ENCODE measurements around the gene POM121C. TPM values are rescaled to one million over a fixed set of nuclear protein-coding genes. Genes with fewer than 3 reads are reported as not detected.
"Not testable (repeated sequence)": the region's sequence is repeated elsewhere in the genome, so short reads cannot be mapped to it uniquely, and the experiment has no call there.

The POM121C gene
- 10 to 100 TPM; 49.7 to 73.7 (median 60.3) TPM for polyA plus RNA-seq (ENCODE audit: insufficient read length in 4 of 4)

- peak; percentile 78 to 83 (median 82) for DNase-seq (ENCODE audit: low read depth in 4 of 4, low spot score in 3 of 4)
Observed at GRCh38 chr7:75485979-75486643, at the start of gene POM121C. TSS of gene POM121C (minus strand) at chr7:75486299. CDS start at chr7:75441496, 44,803 bp downstream.

- DNase-seq (ENCODE audit: low read depth in 4 of 4, low spot score in 3 of 4): no peak
Observed at GRCh38 chr7:75534727-75535307, 48.7 kb upstream of the POM121C start.

- no peak for DNase-seq (ENCODE audit: low read depth in 4 of 4, low spot score in 3 of 4)
Observed at GRCh38 chr7:75533926-75534325, 47.8 kb upstream of the POM121C start.

GRCh38 chr7:75532639-75533038 is 46.5 kb upstream of the POM121C start:
- no peak for DNase-seq (ENCODE audit: low read depth in 4 of 4, low spot score in 3 of 4)

GRCh38 chr7:75531359-75531821 is 45.3 kb upstream of the POM121C start:
- DNase-seq (ENCODE audit: low read depth in 4 of 4, low spot score in 3 of 4): no peak

GRCh38 chr7:75527224-75527722 is 41.2 kb upstream of the POM121C start:
- not testable (repeated sequence) for DNase-seq (ENCODE audit: low read depth in 4 of 4, low spot score in 3 of 4)

GRCh38 chr7:75521727-75522126 is 35.6 kb upstream of the POM121C start:
- not testable (repeated sequence) for DNase-seq (ENCODE audit: low read depth in 4 of 4, low spot score in 3 of 4)

- DNase-seq (ENCODE audit: low read depth in 4 of 4, low spot score in 3 of 4): not testable (repeated sequence)
Observed at GRCh38 chr7:75518842-75519241, 32.7 kb upstream of the POM121C start.

- not testable (repeated sequence) for DNase-seq (ENCODE audit: low read depth in 4 of 4, low spot score in 3 of 4)
Observed at GRCh38 chr7:75509033-75509432, 22.9 kb upstream of the POM121C start.

GRCh38 chr7:75492020-75492419 is 5.9 kb upstream of the POM121C start, which contains the start of gene SPDYE5:
TSS of gene SPDYE5 (plus strand) at chr7:75492320. CDS start at chr7:75494048, 1,728 bp downstream.
- DNase-seq (ENCODE audit: low read depth in 4 of 4, low spot score in 3 of 4): not testable (repeated sequence)

- peak in 2 of 4 donors; percentile 1 to 3 for DNase-seq (ENCODE audit: low read depth in 4 of 4, low spot score in 3 of 4)
Observed at GRCh38 chr7:75485355-75485978, 632 bp downstream of the POM121C start.

- DNase-seq (ENCODE audit: low read depth in 4 of 4, low spot score in 3 of 4): not testable (repeated sequence)
Observed at GRCh38 chr7:75480313-75480712, 5.8 kb downstream of the POM121C start.

GRCh38 chr7:75477457-75477856 is 8.6 kb downstream of the POM121C start:
- not testable (repeated sequence) for DNase-seq (ENCODE audit: low read depth in 4 of 4, low spot score in 3 of 4)

GRCh38 chr7:75470166-75470565 is 15.9 kb downstream of the POM121C start:
- DNase-seq (ENCODE audit: low read depth in 4 of 4, low spot score in 3 of 4): not testable (repeated sequence)

GRCh38 chr7:75460541-75460940 is 25.6 kb downstream of the POM121C start:
- DNase-seq (ENCODE audit: low read depth in 4 of 4, low spot score in 3 of 4): not testable (repeated sequence)

GRCh38 chr7:75458034-75458433 is 28.1 kb downstream of the POM121C start:
- DNase-seq (ENCODE audit: low read depth in 4 of 4, low spot score in 3 of 4): not testable (repeated sequence)

GRCh38 chr7:75456403-75456802 is 29.7 kb downstream of the POM121C start:
- not testable (repeated sequence) for DNase-seq (ENCODE audit: low read depth in 4 of 4, low spot score in 3 of 4)

GRCh38 chr7:75452494-75452955 is 33.6 kb downstream of the POM121C start:
- DNase-seq (ENCODE audit: low read depth in 4 of 4, low spot score in 3 of 4): not testable (repeated sequence)

GRCh38 chr7:75449946-75450345 is 36.2 kb downstream of the POM121C start:
- DNase-seq (ENCODE audit: low read depth in 4 of 4, low spot score in 3 of 4): not testable (repeated sequence)

GRCh38 chr7:75442465-75443111 is 43.5 kb downstream of the POM121C start:
- DNase-seq (ENCODE audit: low read depth in 4 of 4, low spot score in 3 of 4): peak in 1 of 4 donors; percentile 0

GRCh38 chr7:75442101-75442464 is 44.0 kb downstream of the POM121C start:
- not testable (repeated sequence) for DNase-seq (ENCODE audit: low read depth in 4 of 4, low spot score in 3 of 4)

Measured in left renal pelvis (tissue), 4 donors.